ENCODE data around the gene NFKBIB. TPM values are rescaled to one million over a fixed set of nuclear protein-coding genes. Genes with fewer than 3 reads are reported as not detected.

The NFKBIB gene
- total RNA-seq, 1 experiment from 2014 or later, result 45.4 TPM

Other genes starting within 250 kb of the NFKBIB start
- gene CAPN12, start 155.5 kb upstream of the NFKBIB start, total RNA-seq (2022), result not detected in 2 replicates
- gene LGALS7, start 126.5 kb upstream of the NFKBIB start, total RNA-seq (2022), result 1.1 TPM in 1 of 2 replicates, not detected in the other
- gene LGALS7B, start 110.8 kb upstream of the NFKBIB start, total RNA-seq (2022), result 2.5 and 2.6 TPM in 2 replicates
- gene LGALS4, start 87.0 kb upstream of the NFKBIB start, total RNA-seq (2022), result 0.61 TPM in 1 of 2 replicates, not detected in the other
- gene ECH1, start 68.2 kb upstream of the NFKBIB start, total RNA-seq (2022), result 109 and 130 TPM in 2 replicates
- 288 and 421 TPM in 2 replicates for gene HNRNPL, start 50.0 kb upstream of the NFKBIB start, total RNA-seq (2022)
- gene RINL, start 21.7 kb upstream of the NFKBIB start, total RNA-seq (2022), result 3.7 and 4.7 TPM in 2 replicates
- gene SIRT2, start 351 bp upstream of the NFKBIB start, total RNA-seq (2022), result 35.5 and 37.4 TPM in 2 replicates
- gene CCER2, start 12.2 kb downstream of the NFKBIB start, total RNA-seq (2022), result 0.39 TPM in 1 of 2 replicates, not detected in the other
- 9.3 and 23.6 TPM in 2 replicates for gene SARS2, start 30.8 kb downstream of the NFKBIB start, total RNA-seq (2022)
- gene MRPS12, start 31.0 kb downstream of the NFKBIB start, total RNA-seq (2022), result 38.1 and 53.3 TPM in 2 replicates
- 5.2 and 5.8 TPM in 2 replicates for gene FBXO17, start 75.8 kb downstream of the NFKBIB start, total RNA-seq (2022)
- 0.28 TPM in 1 of 2 replicates, not detected in the other for gene FBXO27, start 132.6 kb downstream of the NFKBIB start, total RNA-seq (2022)
- gene ACP7, start 184.4 kb downstream of the NFKBIB start, total RNA-seq (2022), result not detected in 2 replicates
- gene PAK4, start 225.8 kb downstream of the NFKBIB start, total RNA-seq (2022), result 28.4 and 29.5 TPM in 2 replicates

Data from MCF 10A (cell line).